GM12892 (cell line): ENCODE measurements around the gene ENOX1.

Experiments used
- POLR2AphosphoS5 ChIP-seq: IDR thresholded peaks from 2 replicates; pipeline ENCODE4 v1.6.1; 2011; ENCODE audit warnings: low read depth, low read length, control low read depth
- TAF1 ChIP-seq: IDR thresholded peaks from 2 replicates; pipeline ENCODE4 v1.6.1; 2011; ENCODE audit warnings: low read depth, mild to moderate bottlenecking, control low read depth, low read length, borderline replicate concordance

DNA sequence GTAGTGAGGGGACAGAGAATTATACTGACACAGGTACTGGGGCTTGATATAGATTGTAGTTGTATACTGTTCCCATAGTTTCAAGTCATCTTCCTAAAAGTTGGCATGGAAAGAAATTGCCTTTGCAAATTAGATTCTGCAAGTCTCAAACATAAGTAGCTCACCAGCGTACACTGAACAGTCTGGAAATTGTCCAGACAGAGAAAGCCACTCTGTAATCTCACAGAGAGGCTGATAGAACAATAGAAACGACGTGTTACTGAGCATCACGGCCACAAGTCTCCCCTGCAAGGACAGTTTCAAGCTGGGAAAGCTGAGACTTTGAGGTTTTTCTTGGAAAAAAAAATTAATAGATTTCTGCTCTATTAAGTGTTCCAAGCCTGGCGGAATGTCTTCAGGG, 534.8 kb downstream of the ENOX1 start:
- TF ChIP-seq POLR2AphosphoS5 (no peak), TAF1 (no peak)
